Transverse colon (tissue), 4 donors: ENCODE results near the gene HERC3. TPM values are rescaled to one million over a fixed set of nuclear protein-coding genes. Genes with fewer than 3 reads are reported as not detected.
A peak's percentile ranks its signal among the peaks of the same experiment; 100 is the strongest.
"Not testable (repeated sequence)": the region's sequence is repeated elsewhere in the genome, so short reads cannot be mapped to it uniquely, and the experiment has no call there.

Experiments used
- DNase-seq: peaks from one replicate; pipeline ENCODE4 v3.0.0-alpha.2; 2019
- H3K27ac ChIP-seq, 4 donors: fragments of 200-600 bp; sonication (generic); 2 replicates each; pipeline ENCODE4 v1.5.1; 2016 to 2018; ENCODE audit warnings: inconsistent platforms in 4 of 4
- H3K27me3 ChIP-seq: fragments of 200-600 bp; sonication (generic); 2 replicates; pipeline ENCODE4 v1.5.1; 2017; ENCODE audit warnings: inconsistent platforms
- H3K36me3 ChIP-seq, 4 donors: fragments of 200-600 bp; sonication (generic); 2 replicates each; pipeline ENCODE4 v1.5.1; 2017 to 2019; ENCODE audit warnings: inconsistent platforms in 4 of 4
- H3K4me1 ChIP-seq, 4 donors: fragments of 200-600 bp; sonication (generic); 2 replicates each; pipeline ENCODE4 v1.5.1; 2017 to 2020; ENCODE audit warnings: inconsistent platforms in 4 of 4
- H3K4me3 ChIP-seq, 4 donors: fragments of 200-600 bp; sonication (generic); 1 replicate in 1 of 4; 2 replicates in 3 of 4; pipeline versions ENCODE4 v1.5.1 to v1.6.1; 2017 to 2019; ENCODE audit warnings: inconsistent platforms in 4 of 4
- H3K9me3 ChIP-seq, 2 donors: fragments of 200-600 bp; sonication (generic); 2 replicates each; pipeline ENCODE4 v1.5.1; 2017 to 2019; ENCODE audit warnings: inconsistent platforms in 2 of 2
- EP300 ChIP-seq: sonication (generic); formaldehyde crosslinking; IDR thresholded peaks from one replicate; pipeline ENCODE4 v1.6.1; 2017; ENCODE audit warnings: antibody characterized with exemption, low read depth
- POLR2A ChIP-seq: fragments of 450-650 bp; IDR thresholded peaks from one replicate; pipeline ENCODE4 v1.6.1; 2016; ENCODE audit warnings: antibody characterized with exemption, mild to moderate bottlenecking, moderate library complexity
- POLR2AphosphoS5 ChIP-seq, 3 donors: sonication (generic); formaldehyde crosslinking; IDR thresholded peaks; one replicate each; pipeline ENCODE4 v1.6.1; 2016; ENCODE audit warnings: antibody characterized with exemption in 3 of 3
- WGBS, 2 donors: methylation state at CpG; one replicate each; pipeline ENCODE4 v1.1.5; 2018; ENCODE audit warnings: low coverage in 1 of 2; 5-methylcytosine and 5-hydroxymethylcytosine counted together
- in situ Hi-C, 4 donors: fragments of 200-750 bp; cut with MboI; loops; one replicate each; pipeline versions ENCODE4 v1.15.0 to v1.15.1; 2017; ENCODE audit warnings: low sequenced_read_pairs in 3 of 4, low pct_ligation_motif_present in 1 of 4, low pct_unique_long_range_greater_than_20kb in 1 of 4
- intact Hi-C: fragments of 100-400 bp; cut with DNase I; formaldehyde crosslinking; loops from one replicate; pipeline ENCODE4 v1.15.1; 2023; ENCODE audit warnings: low total_unique reads
- total RNA-seq, 4 donors: library from RNA; depleted of rRNA; stranded (reverse); fragments of >200 nt; gene quantifications; one replicate each; pipeline ENCODE4 v1.1.0, GENCODE V29; 2016
- TF ChIP-seq, protein P1 (sequence below), 5 experiments: fragments of 200-600 bp in 3 of 5; fragments of 450-650 bp in 2 of 5; sonication (generic) in 3 of 5; IDR thresholded peaks; 1 replicate in 2 of 5; 2 replicates in 3 of 5; pipeline ENCODE4 v1.5.1; 2016 to 2017; ENCODE audit warnings: antibody characterized with exemption in 5 of 5, inconsistent platforms in 3 of 5, mild to moderate bottlenecking in 2 of 5, moderate library complexity in 1 of 5

The HERC3 gene
- total RNA-seq, 4 donors from 2014 or later = 38.9 to 64.1 (median 55.1) TPM

DNA sequence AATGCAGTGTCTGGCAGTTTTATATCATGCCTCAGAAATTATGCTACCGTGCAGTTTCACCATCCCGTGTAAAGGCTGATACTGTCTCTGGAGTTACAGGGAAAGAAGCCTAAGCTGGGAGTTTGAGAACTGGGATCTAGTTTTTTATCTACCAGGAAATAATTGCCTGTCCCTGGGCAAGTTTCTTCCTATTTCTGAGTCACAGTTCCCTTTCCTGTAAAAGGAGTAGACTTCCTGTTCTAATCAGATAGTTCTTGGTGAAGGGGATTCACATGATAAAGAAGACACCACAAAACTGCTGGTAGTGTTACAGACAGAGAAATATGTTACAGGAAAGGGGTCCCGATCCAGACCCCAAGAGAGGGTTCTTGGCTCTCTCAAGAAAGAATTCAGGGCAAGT, 17.1 kb downstream of the HERC3 start:
- Histone ChIP-seq H3K27ac (peak overlapping the region in 1 of 4 donors; percentile 64), H3K9me3 (no peaks in the 10 kb centered on the region), H3K4me3 (no peak overlapping the region), H3K36me3 (peaks cover 0 to 14% (median 4%) of the 10 kb centered on the region in 4 donors), H3K27me3 (no peaks in the 10 kb centered on the region), H3K4me1 (peaks cover 19 to 45% (median 34%) of the 10 kb centered on the region in 4 donors)
- TF ChIP-seq EP300 (no peak), POLR2AphosphoS5 (IDR thresholded peaks at IDR 0.05) (no peak), POLR2A (no peak)
- TF ChIP-seq, protein P1, sequence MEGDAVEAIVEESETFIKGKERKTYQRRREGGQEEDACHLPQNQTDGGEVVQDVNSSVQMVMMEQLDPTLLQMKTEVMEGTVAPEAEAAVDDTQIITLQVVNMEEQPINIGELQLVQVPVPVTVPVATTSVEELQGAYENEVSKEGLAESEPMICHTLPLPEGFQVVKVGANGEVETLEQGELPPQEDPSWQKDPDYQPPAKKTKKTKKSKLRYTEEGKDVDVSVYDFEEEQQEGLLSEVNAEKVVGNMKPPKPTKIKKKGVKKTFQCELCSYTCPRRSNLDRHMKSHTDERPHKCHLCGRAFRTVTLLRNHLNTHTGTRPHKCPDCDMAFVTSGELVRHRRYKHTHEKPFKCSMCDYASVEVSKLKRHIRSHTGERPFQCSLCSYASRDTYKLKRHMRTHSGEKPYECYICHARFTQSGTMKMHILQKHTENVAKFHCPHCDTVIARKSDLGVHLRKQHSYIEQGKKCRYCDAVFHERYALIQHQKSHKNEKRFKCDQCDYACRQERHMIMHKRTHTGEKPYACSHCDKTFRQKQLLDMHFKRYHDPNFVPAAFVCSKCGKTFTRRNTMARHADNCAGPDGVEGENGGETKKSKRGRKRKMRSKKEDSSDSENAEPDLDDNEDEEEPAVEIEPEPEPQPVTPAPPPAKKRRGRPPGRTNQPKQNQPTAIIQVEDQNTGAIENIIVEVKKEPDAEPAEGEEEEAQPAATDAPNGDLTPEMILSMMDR (IDR thresholded peaks at IDR 0.05) = no peak
- WGBS, 2 donors = 88 to 92% methylated on average over 2 to 3 of the region's 3 CpGs
- in situ Hi-C loops = no loop called here
- intact Hi-C loops = no loop called here
- DNase-seq = no peak

DNA sequence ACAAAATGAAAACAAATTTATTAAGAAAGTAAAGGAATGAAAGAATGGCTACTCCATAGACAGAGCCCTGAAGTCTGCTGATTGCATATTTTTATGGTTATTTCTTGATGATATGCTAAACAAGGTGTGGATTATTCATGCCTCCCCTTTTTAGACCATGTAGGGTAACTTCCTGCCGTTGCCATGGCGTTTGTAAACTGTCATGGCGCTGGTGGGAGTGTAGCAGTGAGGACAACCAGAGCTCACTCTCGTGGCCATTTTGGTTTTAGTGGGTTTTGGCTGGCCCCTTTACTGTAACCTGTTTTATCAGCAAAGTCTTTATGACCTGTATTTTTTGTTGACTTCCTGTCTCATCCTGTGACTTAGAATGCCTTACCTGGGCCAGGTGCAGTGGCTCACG, 17.5 kb downstream of the HERC3 start:
- Histone ChIP-seq H3K4me1 (peaks cover 19 to 47% (median 34%) of the 10 kb centered on the region in 4 donors), H3K27ac (peak overlapping the region; percentile 0 to 70 (median 67)), H3K36me3 (peaks cover 0 to 14% (median 4%) of the 10 kb centered on the region in 4 donors)
- H3K9me3 ChIP-seq, H3K4me3 ChIP-seq, DNase-seq, intact Hi-C loops, H3K27me3 ChIP-seq, in situ Hi-C loops: not testable (repeated sequence)
- 88 to 90% methylated on average over 3 to 5 of the region's 5 CpGs for whole genome bisulfite sequencing, 2 donors

GRCh38 chr4:88610771-88611170, 18.5 kb downstream of the HERC3 start:
- H3K4me3 ChIP-seq = no peak overlapping the region
- H3K27ac ChIP-seq = peak overlapping the region; percentile 0 to 70 (median 67)
- no peaks in the 10 kb centered on the region for H3K9me3 ChIP-seq
- H3K27me3 ChIP-seq = no peaks in the 10 kb centered on the region
- TF ChIP-seq EP300 (no peak), POLR2AphosphoS5 (IDR thresholded peaks at IDR 0.05) (no peak), POLR2A (no peak)
- TF ChIP-seq, protein P1 (IDR thresholded peaks at IDR 0.05) = no peak
- 51% methylated on average over 5 of the region's 5 CpGs; no CpG with 5 or more reads in 1 of the 2 donors for WGBS, 2 donors
- H3K4me1 ChIP-seq = peaks cover 19 to 47% (median 34%) of the 10 kb centered on the region in 4 donors
- intact Hi-C loops = no loop called here
- in situ Hi-C loops = no loop called here
- peaks cover 0 to 14% (median 4%) of the 10 kb centered on the region in 4 donors for H3K36me3 ChIP-seq
- DNase-seq = no peak

- Histone ChIP-seq H3K27ac (peak overlapping the region; percentile 57 to 70 (median 67)), H3K4me3 (no peak overlapping the region), H3K27me3 (no peaks in the 10 kb centered on the region), H3K4me1 (peaks cover 19 to 47% (median 34%) of the 10 kb centered on the region in 4 donors), H3K36me3 (peaks cover 0 to 3% (median 0%) of the 10 kb centered on the region in 4 donors), H3K9me3 (no peaks in the 10 kb centered on the region)
- WGBS, 2 donors = 29 to 42% methylated on average over 5 of the region's 5 CpGs
- intact Hi-C loops (no loop called here), in situ Hi-C loops (no loop called here)
- TF ChIP-seq POLR2A (peak; percentile 15), POLR2AphosphoS5 (IDR thresholded peaks at IDR 0.05) (no peak), EP300 (no peak)
- TF ChIP-seq, protein P1 (IDR thresholded peaks at IDR 0.05) = no peak
- no peak for DNase-seq
Measured at GRCh38 chr4:88613417-88613875, 21.2 kb downstream of the HERC3 start.

- Histone ChIP-seq H3K9me3 (no peaks in the 10 kb centered on the region), H3K4me3 (no peak overlapping the region), H3K27ac (no peak overlapping the region), H3K27me3 (no peaks in the 10 kb centered on the region), H3K4me1 (peaks cover 19 to 47% (median 34%) of the 10 kb centered on the region in 4 donors), H3K36me3 (no peaks in the 10 kb centered on the region)
- DNase-seq = no peak
- intact Hi-C loops (no loop called here), in situ Hi-C loops (no loop called here)
- 86 to 91% methylated on average over 1 of the region's 1 CpG for WGBS, 2 donors
- TF ChIP-seq POLR2AphosphoS5 (IDR thresholded peaks at IDR 0.05) (no peak), EP300 (no peak), POLR2A (no peak)
- TF ChIP-seq, protein P1 (IDR thresholded peaks at IDR 0.05) = no peak
Measured at GRCh38 chr4:88614058-88614457, 21.8 kb downstream of the HERC3 start.
